GM19372 (cell line): ENCODE results near the gene PUM1.
"Not testable (repeated sequence)": the region's sequence is repeated elsewhere in the genome, so short reads cannot be mapped to it uniquely, and the experiment has no call there.

Experiments
- ATAC-seq: cut with Tn5 transposase; IDR thresholded peaks from one replicate; pipeline ENCODE4 v1.9.1; 2021; ENCODE audit warnings: mild to moderate bottlenecking, low read depth, moderate library complexity; ENCODE audit not compliant: unreplicated experiment

PUM1 gene

DNA sequence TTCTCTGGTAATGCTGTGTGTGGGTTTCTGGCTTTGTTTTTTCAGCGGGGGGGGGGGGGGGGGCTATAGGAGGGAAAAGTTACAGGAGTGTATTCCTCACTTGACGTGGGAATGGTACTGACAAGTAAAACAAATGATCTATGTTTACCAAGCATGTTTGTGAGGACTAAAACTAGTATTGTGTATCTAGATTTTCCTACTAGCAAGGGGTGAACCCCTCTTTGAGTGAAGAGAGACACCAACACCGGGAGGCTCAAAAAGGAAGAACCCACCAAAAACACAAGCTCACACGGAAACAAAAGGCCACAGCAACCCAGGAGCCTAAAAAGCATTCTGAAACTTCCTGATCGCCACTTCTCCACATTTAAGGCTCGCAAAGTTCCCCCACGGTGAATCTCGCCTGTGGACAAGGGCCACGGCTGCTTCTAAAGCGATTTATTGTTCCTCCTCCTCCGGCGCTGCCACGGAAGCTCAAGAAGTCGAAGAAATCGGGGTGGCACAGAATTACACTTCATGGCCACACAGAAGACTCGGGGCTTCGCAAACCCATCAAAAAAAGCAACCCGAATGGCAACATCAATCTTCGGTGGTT lies 703 bp downstream of the PUM1 start:
- ATAC-seq = no peak

DNA sequence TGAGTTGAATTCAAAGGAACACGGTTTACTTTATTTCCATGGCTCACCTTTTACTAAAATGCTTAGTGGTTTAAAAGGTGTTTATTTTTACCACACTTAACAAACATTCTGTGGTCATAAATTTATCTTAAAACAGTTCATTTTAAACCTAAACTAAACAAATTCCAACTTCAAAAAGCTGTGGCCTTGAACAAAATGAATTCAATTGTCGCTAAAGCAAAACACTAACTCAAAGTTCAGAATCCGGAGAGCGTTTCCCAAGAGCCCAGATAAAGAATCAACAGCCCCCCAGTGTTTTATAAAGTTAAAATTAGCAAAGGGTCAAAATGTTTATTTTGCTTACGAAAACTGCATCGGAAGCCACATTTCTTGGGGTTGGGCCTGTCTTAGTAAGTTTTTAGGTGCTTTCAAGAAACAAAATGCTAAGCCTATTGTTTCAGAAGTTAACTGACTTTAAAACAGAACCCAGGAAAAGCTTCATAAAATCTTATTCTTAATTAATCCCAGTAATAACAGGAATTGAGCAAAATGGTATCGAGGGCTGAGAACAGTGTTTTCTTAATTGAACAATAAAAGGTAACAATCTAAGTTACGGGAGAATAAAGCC lies 1.3 kb downstream of the PUM1 start:
- ATAC-seq = no peak

DNA sequence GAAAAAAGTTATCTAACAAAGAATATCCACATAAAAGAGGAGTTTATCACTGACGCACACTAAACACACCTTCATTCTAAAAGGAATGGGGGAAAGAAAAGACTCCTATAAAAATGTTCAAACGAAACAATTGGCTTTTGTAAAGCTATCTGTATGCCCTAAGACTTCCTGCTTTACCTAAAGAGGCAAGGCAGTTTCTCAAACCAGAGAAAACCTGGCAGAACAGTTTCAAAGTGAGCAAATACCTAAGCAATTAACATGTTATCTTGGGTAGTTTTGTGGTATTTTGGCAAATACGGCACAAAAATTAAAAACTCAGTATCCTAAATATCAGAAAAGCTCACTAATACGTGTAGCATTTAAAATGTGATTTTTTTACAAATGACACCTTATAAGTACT lies 1.9 kb downstream of the PUM1 start:
- no peak for ATAC-seq

DNA sequence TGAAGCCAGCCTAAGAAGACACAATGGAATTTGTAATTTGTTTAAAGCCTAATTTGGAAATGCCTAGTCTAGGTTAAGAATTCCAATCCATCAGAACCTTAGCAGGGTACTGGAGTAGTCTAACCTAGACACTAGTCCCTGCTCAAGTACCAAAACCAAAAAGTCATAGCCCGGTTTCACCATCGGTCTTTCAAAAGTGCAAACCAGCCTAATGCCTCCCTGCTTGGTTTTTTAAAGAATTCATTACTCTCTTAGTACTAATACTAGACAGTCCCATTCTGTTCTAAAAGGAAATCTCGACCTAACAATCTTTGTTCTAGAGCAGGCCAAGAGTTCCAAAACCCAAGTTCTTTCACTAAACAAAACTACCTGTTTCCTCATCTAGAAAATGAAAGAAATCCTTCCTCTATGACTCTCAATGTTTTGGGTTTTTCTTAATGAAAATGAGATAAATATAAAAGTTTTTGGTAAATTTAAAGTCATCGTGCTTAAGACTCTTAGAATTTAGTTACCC lies 2.6 kb downstream of the PUM1 start:
- ATAC-seq = no peak

DNA sequence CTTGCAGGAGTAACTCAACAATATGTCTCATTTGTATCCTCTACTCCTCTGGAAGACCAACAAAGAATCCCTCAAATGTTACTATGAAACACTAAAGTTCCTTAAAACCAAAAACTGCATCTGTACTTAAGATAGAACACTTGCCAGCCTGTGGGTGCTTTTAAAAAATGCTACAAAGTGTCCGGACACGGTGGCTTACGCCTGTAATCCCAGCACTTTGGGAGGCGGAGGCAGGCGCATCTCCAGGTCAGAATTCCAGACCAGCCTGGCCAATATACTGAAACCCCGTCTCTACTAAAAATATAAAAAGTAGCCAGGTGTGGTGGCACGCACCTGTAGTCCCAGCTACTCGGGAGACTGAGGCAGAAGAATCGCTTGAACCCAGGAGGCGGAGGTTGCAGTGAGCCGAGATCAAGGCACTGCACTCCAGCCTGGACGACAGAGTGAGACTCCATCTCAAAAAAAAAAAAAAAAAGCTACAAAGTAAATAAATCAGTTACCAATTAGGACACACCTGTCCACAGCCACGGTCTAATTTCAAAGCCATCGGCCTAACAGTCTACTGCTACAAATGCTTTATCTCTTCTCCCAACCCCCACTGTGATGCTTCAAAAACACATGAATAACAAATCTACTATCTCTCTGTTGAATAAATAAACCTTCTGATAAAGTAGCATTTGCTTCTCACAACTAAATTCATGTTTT lies 3.2 kb downstream of the PUM1 start:
- ATAC-seq = not testable (repeated sequence)

DNA sequence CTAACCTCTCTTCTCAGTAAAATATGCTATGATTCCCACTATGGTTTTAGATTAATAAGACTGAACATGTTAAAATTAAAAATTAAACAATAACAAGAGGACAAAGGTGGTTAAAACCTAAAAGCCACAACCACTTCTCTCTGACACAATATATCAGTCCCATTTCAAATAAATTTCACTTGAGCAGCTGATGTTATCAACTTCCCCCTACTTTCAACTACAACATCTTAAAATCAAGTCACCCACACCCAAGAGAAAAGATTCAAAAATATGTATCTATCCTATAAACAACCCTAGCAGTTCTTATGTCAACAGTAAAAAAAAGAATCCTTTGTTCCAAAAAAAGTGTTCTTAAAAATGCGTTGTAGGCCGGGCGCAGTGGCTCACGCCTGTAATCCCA lies 7.5 kb downstream of the PUM1 start:
- no peak for ATAC-seq

DNA sequence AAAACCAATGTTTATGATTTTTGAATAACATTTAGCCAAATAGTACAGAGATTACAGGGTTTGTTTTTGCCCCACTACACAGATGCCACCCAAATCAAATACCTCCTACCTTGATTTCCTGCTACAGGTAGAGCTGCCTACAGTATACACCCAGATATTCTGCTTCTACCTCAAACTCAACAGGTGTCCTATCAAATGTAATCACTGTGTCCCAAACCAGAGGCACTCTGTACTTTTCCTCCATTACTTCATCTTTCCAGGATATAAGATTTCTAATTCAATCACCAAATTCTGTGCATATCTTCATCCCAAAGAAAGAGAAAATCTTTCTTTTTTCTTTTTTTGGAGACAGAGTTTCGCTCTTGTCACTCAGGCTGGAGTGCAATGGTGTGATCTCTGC lies 9.6 kb downstream of the PUM1 start:
- no peak for ATAC-seq

DNA sequence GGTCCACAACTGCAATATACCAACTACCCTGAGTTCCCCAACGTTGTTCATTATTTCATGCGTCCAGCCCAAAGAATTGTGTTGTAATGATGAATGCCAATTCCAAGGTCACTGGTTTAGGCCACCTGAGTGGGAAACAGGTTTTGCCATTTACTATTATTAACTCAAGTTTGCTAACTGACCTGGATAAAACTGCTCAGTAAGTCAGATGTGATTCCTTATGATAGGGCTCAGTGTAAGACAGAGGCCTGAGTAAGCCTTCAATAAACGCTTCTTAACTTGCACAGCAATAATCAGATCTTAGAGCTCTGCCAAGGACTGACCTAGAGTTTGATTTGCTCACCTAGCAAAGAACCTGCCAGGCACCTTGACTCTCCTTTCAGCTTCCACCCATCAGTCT lies 10.0 kb downstream of the PUM1 start:
- no peak for ATAC-seq

DNA sequence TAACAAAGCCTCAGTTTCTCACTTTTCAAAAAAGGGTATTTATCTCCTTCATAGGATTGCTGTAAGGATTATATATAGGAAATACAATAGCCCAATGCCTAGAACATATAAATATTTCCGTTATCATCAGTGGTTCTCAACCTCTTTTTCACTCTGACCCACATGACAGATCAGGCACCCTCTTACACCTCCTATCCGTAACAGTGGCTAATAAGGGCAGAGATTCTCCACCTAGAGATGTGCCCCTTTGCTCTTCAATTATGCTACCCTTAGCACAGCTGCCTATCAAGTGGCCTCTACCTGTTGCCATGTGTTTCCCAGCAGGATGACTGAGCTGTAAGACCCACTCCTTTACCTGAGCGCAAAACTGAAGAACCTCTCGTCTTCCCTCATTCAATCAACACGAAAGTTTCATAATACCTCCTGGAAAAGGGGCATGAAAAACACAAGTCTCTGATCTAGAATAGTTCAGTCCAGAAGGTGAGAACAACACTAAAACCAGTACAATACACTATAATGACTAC lies 10.5 kb downstream of the PUM1 start:
- no peak for ATAC-seq

DNA sequence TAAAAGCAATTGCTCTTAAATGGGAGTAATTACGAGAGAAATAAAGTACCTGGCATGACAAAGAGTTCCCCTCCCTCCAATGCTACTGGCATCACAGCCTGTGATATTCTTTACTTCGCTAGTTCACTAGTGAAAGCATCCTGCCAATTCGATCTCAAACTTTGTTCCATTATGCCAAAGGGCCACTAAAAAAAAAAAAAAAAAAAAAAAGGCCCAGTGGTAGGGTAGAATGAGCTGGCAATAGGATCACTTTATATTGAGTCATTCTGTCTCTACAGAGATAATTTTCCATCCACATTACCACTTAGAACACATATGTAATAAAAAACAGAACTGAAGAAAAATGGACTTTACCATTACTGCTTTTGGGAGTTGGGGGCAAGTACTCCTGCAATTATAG lies 11.2 kb downstream of the PUM1 start:
- no peak for ATAC-seq

DNA sequence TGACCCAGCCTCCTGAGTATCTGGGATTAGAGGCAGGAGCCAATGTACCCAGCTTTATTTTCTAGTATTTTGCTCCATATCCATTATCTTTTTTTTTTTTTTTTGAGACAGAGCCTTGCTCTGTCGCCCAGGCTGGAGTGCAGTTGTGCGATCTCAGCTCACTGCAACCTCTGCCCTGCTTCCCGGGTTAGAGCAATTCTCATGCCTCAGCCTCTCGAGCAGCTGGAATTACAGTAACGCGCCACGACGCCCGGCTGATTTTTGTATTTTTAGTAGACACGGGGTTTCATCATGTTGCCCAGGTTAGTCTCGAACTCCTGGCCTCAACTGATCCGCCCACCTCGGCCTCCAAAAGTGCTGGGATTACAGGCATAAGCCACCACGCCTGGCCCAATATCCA lies 12.9 kb downstream of the PUM1 start:
- ATAC-seq = not testable (repeated sequence)

DNA sequence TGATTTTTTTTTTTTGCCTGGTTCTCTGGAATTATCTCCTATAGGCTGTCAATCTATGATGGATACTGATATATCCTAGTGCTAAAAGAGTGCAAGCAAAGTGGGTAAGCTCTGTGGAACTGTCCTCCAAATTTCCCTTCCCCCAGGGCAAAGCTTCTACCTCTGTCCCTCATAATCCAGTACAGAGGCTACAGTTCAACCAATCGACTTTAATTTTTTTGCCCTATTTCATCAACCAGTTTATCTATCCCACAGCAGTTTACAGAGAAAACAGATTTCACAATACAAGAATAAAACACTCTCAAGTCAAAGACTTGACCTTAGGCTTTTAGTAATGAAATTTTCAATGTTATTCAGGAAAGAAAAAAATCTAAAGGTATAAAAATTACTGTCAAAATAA lies 13.9 kb downstream of the PUM1 start:
- ATAC-seq = no peak

DNA sequence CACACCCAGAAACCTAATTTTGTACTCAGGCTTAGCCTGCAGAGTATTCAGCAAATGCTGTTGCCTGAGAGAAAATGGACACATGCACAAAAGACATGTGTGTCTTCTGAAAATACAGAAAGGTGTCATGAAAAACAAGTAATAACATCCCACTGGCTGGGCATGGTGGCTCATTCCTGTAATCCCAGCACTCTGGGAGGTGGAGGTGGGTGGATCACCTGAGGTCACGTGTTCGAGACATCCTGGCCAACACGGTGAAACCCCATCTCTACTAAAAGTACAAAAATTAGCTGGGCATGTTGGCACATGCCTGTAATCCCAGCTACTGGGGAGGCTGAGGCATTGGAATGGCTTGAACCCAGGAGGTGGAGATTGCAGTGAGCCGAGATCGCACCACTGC lies 18.0 kb downstream of the PUM1 start:
- not testable (repeated sequence) for ATAC-seq

DNA sequence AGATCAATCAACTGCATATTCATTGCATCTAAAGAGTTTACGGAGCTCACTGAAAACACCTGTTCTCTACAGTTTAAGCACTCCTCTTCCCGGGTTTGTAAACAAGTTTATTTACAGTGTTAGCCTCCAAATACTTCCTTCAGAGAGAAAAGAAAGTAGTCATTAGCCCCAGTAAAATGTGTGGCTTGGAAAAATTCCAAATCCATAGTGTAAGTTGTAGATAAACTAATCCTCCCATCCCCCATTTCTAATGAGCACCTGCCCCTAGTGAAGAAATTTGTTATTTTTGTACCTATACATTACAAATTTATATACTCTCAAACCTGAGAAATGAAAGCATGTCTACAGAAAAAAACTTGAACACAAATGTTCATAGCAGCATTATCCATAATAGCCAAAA lies 21.9 kb downstream of the PUM1 start:
- ATAC-seq = no peak

DNA sequence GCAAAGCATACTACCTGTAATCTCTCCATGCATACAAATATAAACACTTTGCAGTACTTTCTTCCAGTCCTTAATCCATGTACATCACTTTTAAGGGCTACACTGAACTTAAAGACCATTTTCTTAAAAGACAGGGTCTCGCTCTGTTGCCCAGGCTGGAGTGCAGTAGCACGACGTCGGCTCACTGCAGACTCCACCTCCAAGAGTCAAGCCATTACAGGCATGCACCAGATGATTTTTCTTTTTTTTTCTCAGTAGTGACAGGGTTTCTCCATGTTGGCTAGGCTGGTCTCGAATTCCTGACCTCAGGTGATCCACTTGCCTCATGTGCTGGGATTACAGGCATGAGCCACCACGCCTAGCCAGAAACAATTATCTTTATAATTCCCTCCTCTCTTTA lies 22.9 kb downstream of the PUM1 start:
- no peak for ATAC-seq

DNA sequence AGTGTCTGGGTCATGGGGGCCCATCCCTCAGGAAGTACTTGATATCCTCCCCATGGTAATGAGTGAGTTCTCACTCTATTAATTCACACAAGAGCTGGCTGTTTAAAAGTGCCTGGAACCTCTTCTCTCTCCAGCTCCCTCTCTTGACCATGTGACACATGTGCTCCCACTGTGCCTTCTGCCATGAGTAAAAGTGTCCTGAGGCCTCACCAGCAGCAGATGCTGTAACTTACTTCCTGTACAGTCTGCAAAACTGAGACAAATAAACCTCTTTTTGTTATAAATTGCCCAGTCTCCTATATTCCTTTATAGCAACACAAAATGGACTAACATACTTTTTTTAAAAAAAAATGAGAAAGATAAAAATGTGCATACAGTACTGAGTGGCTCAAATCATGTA lies 24.0 kb downstream of the PUM1 start:
- no peak for ATAC-seq

DNA sequence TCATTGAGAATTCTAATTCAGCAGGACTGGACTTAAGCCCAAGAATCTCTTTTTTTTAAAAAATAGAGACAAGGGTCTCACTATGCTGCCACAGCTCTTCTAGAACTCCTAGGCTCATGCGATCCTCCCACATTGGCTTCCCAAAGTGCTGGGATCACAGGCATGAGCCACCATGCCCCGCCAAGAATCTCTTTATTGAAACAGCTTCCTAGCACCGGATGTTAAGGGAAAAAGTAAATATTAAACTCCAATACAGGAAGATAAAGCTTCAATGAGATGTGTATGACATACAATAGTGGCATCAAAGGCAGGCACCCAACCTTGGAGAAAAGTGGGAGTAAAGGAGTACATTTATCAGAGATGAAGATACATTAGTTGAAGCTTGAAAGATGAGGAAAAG lies 25.5 kb downstream of the PUM1 start:
- no peak for ATAC-seq

DNA sequence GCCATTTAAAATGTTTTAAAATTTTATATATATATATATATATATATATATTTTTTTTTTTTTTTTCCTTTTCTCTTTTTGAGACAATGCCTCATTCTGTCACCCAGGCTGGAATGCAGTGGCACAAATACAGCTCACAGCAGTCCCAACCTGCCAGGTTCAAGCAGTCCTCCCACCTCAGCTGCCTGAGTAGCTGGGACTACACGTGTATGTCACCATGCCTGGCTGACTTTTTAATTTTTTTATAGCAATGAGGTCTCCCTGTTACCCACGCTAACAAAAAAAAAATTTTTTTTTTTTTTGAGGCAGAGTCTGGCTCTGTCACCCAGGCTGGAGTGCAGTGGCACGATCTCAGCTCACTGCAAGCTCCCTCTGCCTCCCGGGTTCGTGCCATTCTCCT lies 26.6 kb downstream of the PUM1 start:
- ATAC-seq = not testable (repeated sequence)

DNA sequence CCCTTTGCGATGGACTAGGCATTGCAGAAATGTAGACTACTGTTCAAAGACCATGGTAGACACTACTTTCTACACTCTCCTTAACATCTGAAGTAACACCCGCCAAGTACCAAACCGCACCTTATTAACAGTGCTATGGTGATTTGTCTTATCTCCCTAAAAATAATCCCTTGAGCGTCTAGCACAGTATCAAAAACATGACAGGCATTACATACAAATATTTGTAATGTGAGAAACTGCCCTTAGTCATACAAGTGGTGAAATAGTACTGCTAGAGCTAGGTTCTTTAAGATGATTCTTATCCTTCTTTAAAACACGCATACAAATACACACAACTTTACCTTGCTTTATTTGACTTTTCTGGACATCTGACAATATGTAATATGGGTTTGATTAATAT lies 27.2 kb downstream of the PUM1 start:
- ATAC-seq = no peak

DNA sequence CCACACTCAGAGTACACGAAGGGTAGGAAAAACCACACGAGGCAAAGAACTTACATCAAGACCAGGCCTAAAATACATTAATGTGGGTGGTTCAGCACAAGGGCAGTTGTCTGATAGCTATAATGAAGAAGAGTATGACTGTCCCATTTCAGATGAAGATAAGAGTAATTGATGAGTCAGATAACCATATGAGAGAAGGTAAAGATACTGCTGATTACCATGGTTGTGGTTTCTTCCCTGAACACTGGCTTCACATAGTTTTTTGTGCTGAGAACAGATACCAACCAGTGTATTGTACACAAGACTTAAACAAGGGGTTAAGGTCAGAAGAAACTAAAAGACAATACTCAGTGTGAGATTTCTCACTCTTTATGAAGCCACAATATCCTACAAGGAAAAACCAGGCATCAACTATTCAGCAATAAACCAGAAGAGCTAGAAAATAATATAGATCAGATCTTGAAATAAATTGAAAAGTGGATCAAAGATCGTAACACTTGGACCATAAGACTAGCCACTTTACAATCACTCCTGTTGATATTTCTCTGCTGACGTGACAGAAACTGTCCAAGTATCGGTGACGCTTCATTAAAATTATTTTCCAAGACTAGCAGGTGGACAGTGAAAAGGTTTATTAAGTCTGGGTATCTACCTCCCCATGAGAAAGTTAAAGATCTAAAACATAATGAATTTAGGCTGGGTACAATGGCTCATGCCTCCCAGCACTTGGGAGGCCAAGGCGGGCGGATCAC lies 28.6 kb downstream of the PUM1 start:
- no peak for ATAC-seq

DNA sequence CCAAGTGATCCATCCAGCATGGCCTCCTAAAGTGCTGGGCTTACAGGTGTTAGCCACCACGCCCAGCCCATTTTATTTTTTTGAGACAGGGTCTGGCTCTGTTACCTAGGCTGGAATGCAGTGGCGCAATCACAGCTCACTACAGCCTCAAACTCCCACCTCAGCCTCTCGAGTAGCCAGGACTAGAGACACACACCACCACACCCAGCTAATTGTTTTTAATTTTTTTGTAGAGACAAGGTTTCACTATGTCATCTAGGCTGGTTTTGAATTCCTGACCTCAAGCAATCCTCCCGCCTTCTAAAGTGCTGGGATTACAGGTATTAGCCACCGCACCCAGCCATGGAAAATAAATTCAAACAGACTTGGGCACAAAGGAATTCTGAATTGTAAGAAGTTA lies 31.9 kb downstream of the PUM1 start:
- no peak for ATAC-seq
